AG09309 (cell line): ENCODE results near the gene KCNK5.

Source experiments
- DNase-seq: peaks from one replicate; pipeline ENCODE4 v3.0.0-alpha.2; 2010; ENCODE audit warnings: low read depth
- H3K4me3 ChIP-seq: 2 replicates; pipeline ENCODE4 v1.5.1; 2011; ENCODE audit warnings: mild to moderate bottlenecking, low read depth, low read length, moderate library complexity; ENCODE audit not compliant: control insufficient read depth
- CTCF ChIP-seq: IDR thresholded peaks from 2 replicates; pipeline ENCODE4 v1.5.1; 2011; ENCODE audit warnings: mild to moderate bottlenecking, low read depth, low read length, inconsistent platforms; ENCODE audit not compliant: insufficient read depth, control insufficient read depth; ENCODE audit errors: missing control alignments

The KCNK5 gene

GRCh38 chr6:39231521-39232243 is 2.4 kb upstream of the KCNK5 start:
- DNase-seq = no peak
- no peak for TF ChIP-seq CTCF
- no peak overlapping the region for H3K4me3 ChIP-seq

- DNase-seq = no peak
- no peak overlapping the region for H3K4me3 ChIP-seq
- TF ChIP-seq CTCF = no peak
Observed at GRCh38 chr6:39230654-39231035, 1.4 kb upstream of the KCNK5 start.

- H3K4me3 ChIP-seq = no peak overlapping the region
- TF ChIP-seq CTCF = no peak
- no peak for DNase-seq
Observed at GRCh38 chr6:39228111-39228971, 934 bp downstream of the KCNK5 start.

GRCh38 chr6:39227476-39227875 is 1.8 kb downstream of the KCNK5 start:
- H3K4me3 ChIP-seq = no peak overlapping the region
- no peak for TF ChIP-seq CTCF
- no peak for DNase-seq

GRCh38 chr6:39226639-39227329 is 2.5 kb downstream of the KCNK5 start:
- no peak for DNase-seq
- TF ChIP-seq CTCF = no peak
- no peak overlapping the region for H3K4me3 ChIP-seq

- H3K4me3 ChIP-seq = no peak overlapping the region
- TF ChIP-seq CTCF = no peak
- no peak for DNase-seq
Observed at GRCh38 chr6:39225946-39226437, 3.3 kb downstream of the KCNK5 start.
